ENCODE measurements around the gene CBARP. TPM values are rescaled to one million over a fixed set of nuclear protein-coding genes. Genes with fewer than 3 reads are reported as not detected.

Gene CBARP
- total and polyA plus RNA-seq, 2 of the 13 experiments (the other 11 are each of a cell fraction or from before 2014, with no cell fraction given) = 1.2 to 1.4 TPM

- no peak; the same call in 1 of the 2 replicates for TF ChIP-seq ZNF740 (CRISPR knock-in tag; IDR thresholded peaks at IDR 0.05)
- TF ChIP-seq PLRG1 (conservative IDR thresholded peaks at IDR 0.05) = no peak
- no peak for TF ChIP-seq GLI4 (CRISPR knock-in tag; IDR thresholded peaks at IDR 0.05; ENCODE audit: borderline replicate concordance)
- TF ChIP-seq MBD4 (IDR thresholded peaks at IDR 0.05; ENCODE audit: borderline replicate concordance, low read length) = no peak
- no peak for TF ChIP-seq ZNF878 (CRISPR knock-in tag; IDR thresholded peaks at IDR 0.05)
- TF ChIP-seq ZNF101 (CRISPR knock-in tag; IDR thresholded peaks at IDR 0.05; ENCODE audit: borderline replicate concordance, low read depth) = no peak
- TF ChIP-seq TERF1 (CRISPR knock-in tag; IDR thresholded peaks at IDR 0.05) = no peak
- peak; percentile 99 for TF ChIP-seq RAD21 (CRISPR knock-in tag; IDR thresholded peaks at IDR 0.05)
- no peak for TF ChIP-seq CSRNP1 (CRISPR knock-in tag; IDR thresholded peaks at IDR 0.05)
- TF ChIP-seq PHF5A (CRISPR knock-in tag; IDR thresholded peaks at IDR 0.05; ENCODE audit: low read depth, unreplicated experiment) = no peak
- no peak for TF ChIP-seq ZNF569 (CRISPR knock-in tag; IDR thresholded peaks at IDR 0.05; ENCODE audit: borderline replicate concordance)
- TF ChIP-seq HOXD1 (CRISPR knock-in tag; IDR thresholded peaks at IDR 0.05) = no peak
- TF ChIP-seq FOXA3 (CRISPR knock-in tag; IDR thresholded peaks at IDR 0.05) = no peak
- no peak for TF ChIP-seq ZNF550 (CRISPR knock-in tag; IDR thresholded peaks at IDR 0.05; ENCODE audit: borderline replicate concordance)
- TF ChIP-seq KDM2A (CRISPR knock-in tag; IDR thresholded peaks at IDR 0.05; ENCODE audit: borderline replicate concordance, low read depth) = peak; percentile 11; the same call in 1 of the 2 replicates
- no peak for TF ChIP-seq ZNF260 (CRISPR knock-in tag; IDR thresholded peaks at IDR 0.05; ENCODE audit: borderline replicate concordance, low read depth)
- TF ChIP-seq HMG20B (CRISPR knock-in tag; conservative IDR thresholded peaks at IDR 0.05) = no peak
- no peak for TF ChIP-seq ZNF264 (CRISPR knock-in tag; IDR thresholded peaks at IDR 0.05)
- no peak for TF ChIP-seq ZNF615 (CRISPR knock-in tag; IDR thresholded peaks at IDR 0.05; ENCODE audit: borderline replicate concordance)
- no peak for TF ChIP-seq ZNF337 (CRISPR knock-in tag; IDR thresholded peaks at IDR 0.05; ENCODE audit: borderline replicate concordance, low read depth)
- TF ChIP-seq FLYWCH1 (CRISPR knock-in tag; IDR thresholded peaks at IDR 0.05) = no peak
- no peak for TF ChIP-seq ZFAT (CRISPR knock-in tag; conservative IDR thresholded peaks at IDR 0.05)
- TF ChIP-seq SNAI1 (CRISPR knock-in tag; IDR thresholded peaks at IDR 0.05; ENCODE audit: borderline replicate concordance) = no peak
- no peak for TF ChIP-seq ZNF124 (CRISPR knock-in tag; IDR thresholded peaks at IDR 0.05)
- TF ChIP-seq SCMH1 (CRISPR knock-in tag; IDR thresholded peaks at IDR 0.05; ENCODE audit: borderline replicate concordance) = no peak
- TF ChIP-seq PAWR (CRISPR knock-in tag; IDR thresholded peaks at IDR 0.05; ENCODE audit: borderline replicate concordance) = no peak
- no peak for TF ChIP-seq PITX1 (CRISPR knock-in tag; IDR thresholded peaks at IDR 0.05)
- TF ChIP-seq ZNF33B (CRISPR knock-in tag; IDR thresholded peaks at IDR 0.05) = no peak
- no peak for TF ChIP-seq RARG (CRISPR knock-in tag; IDR thresholded peaks at IDR 0.05; ENCODE audit: low read depth)
Observed at GRCh38 chr19:1239796-1240737, 2.3 kb upstream of the CBARP start (continued).
